SK-N-SH treated with all-trans-retinoic acid at 6 μM for 48 hours (cell line): Measurements from ENCODE around the gene UBXN4.
"Not testable (repeated sequence)": the region's sequence is repeated elsewhere in the genome, so short reads cannot be mapped to it uniquely, and the experiment has no call there.

Experiments
- ATAC-seq: fragments of 200-7000 bp; cut with Tn5 transposase; 3 replicates; pipeline ENCODE4 v1.9.1; 2020; ENCODE audit warnings: mild to moderate bottlenecking, moderate library complexity
- ARNTL ChIP-seq: fragments of 450-650 bp; formaldehyde crosslinking; IDR thresholded peaks from 2 replicates; pipeline ENCODE4 v1.5.0; 2020; ENCODE audit warnings: low read depth, mild to moderate bottlenecking, moderate library complexity, borderline replicate concordance
- BACH2 ChIP-seq: fragments of 250-450 bp; sonication (Bioruptor Pico); IDR thresholded peaks from 2 replicates; pipeline ENCODE4 v1.9.0; 2021; ENCODE audit warnings: mild to moderate bottlenecking, borderline replicate concordance
- CREB5 ChIP-seq: fragments of 250-450 bp; sonication (Bioruptor Pico); IDR thresholded peaks from 2 replicates; pipeline ENCODE4 v1.5.1; 2020; ENCODE audit warnings: low read depth, mild to moderate bottlenecking, moderate library complexity
- CSDC2 ChIP-seq: fragments of 250-450 bp; sonication (Bioruptor Pico); IDR thresholded peaks from 2 replicates; pipeline ENCODE4 v1.5.0; 2020; ENCODE audit warnings: mild to moderate bottlenecking, moderate library complexity
- CSRNP3 ChIP-seq: fragments of 250-450 bp; sonication (Bioruptor Pico); IDR thresholded peaks from 2 replicates; pipeline ENCODE4 v1.5.1; 2021; ENCODE audit warnings: mild to moderate bottlenecking, moderate library complexity
- ESRRG ChIP-seq: fragments of 250-450 bp; sonication (Bioruptor Pico); IDR thresholded peaks from 2 replicates; pipeline ENCODE4 v1.6.1; 2021; ENCODE audit warnings: mild to moderate bottlenecking
- GLIS3 ChIP-seq: fragments of 250-450 bp; sonication (Bioruptor Pico); IDR thresholded peaks from 2 replicates; pipeline ENCODE4 v1.5.0; 2020; ENCODE audit warnings: mild to moderate bottlenecking, moderate library complexity
- ISL1 ChIP-seq: fragments of 250-450 bp; sonication (Bioruptor Pico); IDR thresholded peaks from 2 replicates; pipeline ENCODE4 v2.1.2; 2022; ENCODE audit warnings: mild to moderate bottlenecking, moderate library complexity
- OSR1 ChIP-seq: fragments of 250-450 bp; sonication (Bioruptor Pico); IDR thresholded peaks from 2 replicates; pipeline ENCODE4 v1.8.0; 2022; ENCODE audit warnings: moderate library complexity, mild to moderate bottlenecking, inconsistent platforms
- POU6F1 ChIP-seq: fragments of 250-450 bp; sonication (Bioruptor Pico); IDR thresholded peaks from 2 replicates; pipeline ENCODE4 v1.8.0; 2021; ENCODE audit warnings: low read depth, mild to moderate bottlenecking, moderate library complexity, borderline replicate concordance
- PPARA ChIP-seq: fragments of 250-450 bp; sonication (Bioruptor Pico); IDR thresholded peaks from 2 replicates; pipeline ENCODE4 v1.5.0; 2020; ENCODE audit warnings: mild to moderate bottlenecking, borderline replicate concordance
- RARB ChIP-seq: fragments of 250-450 bp; sonication (Bioruptor Pico); IDR thresholded peaks from 2 replicates; pipeline ENCODE4 v1.8.0; 2021; ENCODE audit warnings: mild to moderate bottlenecking, moderate library complexity
- TCF4 ChIP-seq: fragments of 250-450 bp; sonication (Bioruptor Pico); IDR thresholded peaks from 2 replicates; pipeline ENCODE4 v1.8.0; 2021; ENCODE audit warnings: mild to moderate bottlenecking, moderate library complexity, borderline replicate concordance
- TOX ChIP-seq: fragments of 250-450 bp; sonication (Bioruptor Pico); IDR thresholded peaks from 2 replicates; pipeline ENCODE4 v1.8.0; 2021; ENCODE audit warnings: mild to moderate bottlenecking, moderate library complexity, borderline replicate concordance
- TSHZ2 ChIP-seq: fragments of 250-450 bp; sonication (Bioruptor Pico); IDR thresholded peaks from 2 replicates; pipeline ENCODE4 v1.5.0; 2020; ENCODE audit warnings: mild to moderate bottlenecking, moderate library complexity
- ZC3H10 ChIP-seq: fragments of 250-450 bp; sonication (Bioruptor Pico); IDR thresholded peaks from 2 replicates; pipeline ENCODE4 v1.5.1; 2021; ENCODE audit warnings: mild to moderate bottlenecking, moderate library complexity
- ZNF565 ChIP-seq: fragments of 450-650 bp; formaldehyde crosslinking; conservative IDR thresholded peaks from 2 replicates; pipeline ENCODE4 v1.5.0; 2020; ENCODE audit warnings: low read depth, mild to moderate bottlenecking, moderate library complexity
- ZNF8 ChIP-seq: fragments of 450-650 bp; formaldehyde crosslinking; IDR thresholded peaks from 2 replicates; pipeline ENCODE4 v1.5.0; 2020; ENCODE audit warnings: mild to moderate bottlenecking, moderate library complexity

Gene UBXN4

DNA sequence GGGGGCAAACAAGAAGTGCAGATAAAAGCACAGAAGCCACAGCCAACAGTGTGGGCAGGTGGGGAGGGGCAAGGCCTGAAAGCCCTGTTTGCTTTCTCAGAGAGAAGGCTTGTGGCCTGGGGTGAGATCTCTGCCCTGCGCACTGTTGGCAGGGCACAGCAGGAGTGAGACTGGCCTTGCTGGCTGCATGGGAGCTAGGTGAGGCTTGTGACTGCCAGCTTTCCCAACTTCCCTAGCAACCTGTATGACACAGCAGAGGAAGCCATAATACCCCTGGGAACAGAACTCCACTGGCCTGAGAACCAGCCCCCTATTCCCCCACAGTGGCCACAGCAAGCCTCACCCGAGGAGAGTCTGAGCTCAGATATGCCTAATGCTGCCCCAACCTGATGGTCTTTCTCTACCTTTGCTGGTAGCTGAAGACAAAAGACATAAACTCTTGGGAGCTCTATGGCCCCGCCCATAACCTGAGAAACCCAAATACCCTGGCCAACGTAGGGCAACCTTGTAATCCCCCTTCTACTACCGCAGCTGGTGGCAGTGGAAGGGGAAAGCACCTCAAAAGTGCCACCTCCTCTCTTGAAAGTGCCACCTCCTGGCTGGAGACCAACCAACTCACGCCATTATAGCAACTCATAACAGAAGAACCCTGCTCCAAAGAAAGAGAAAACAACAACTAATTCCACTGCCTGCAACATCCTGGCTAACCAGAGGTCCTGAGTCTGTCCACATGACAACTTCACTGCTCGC is 50.9 kb downstream of the UBXN4 start:
- no peak for ATAC-seq
- TF ChIP-seq TSHZ2 (CRISPR knock-in tag) (no peak), ZNF8 (CRISPR knock-in tag) (no peak), CSRNP3 (no peak), CREB5 (CRISPR knock-in tag) (no peak), BACH2 (CRISPR knock-in tag) (no peak), GLIS3 (no peak), ZC3H10 (no peak)

DNA sequence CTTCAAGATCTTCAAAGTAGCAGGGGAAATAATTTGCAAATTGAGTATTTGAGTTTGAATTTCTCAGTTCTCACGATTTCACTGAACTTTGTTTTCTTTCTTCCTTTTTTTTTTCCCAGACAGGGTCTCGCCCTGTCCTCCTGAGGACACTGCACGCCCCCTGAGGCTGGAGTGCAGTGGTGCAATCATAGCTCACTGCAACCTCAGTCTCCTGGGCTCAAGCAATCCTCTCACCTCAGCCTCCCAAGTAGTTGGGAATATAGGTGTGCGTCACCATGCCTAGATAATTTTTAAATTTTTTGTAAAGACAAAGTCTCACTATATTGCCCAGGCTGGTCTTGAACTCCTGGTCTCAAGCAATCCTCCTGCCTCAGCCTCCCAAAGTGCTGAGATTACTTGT is 54.0 kb downstream of the UBXN4 start:
- ATAC-seq = not testable (repeated sequence)

- no peak for ATAC-seq
- no peak for TF ChIP-seq ISL1 (CRISPR knock-in tag)
- TF ChIP-seq OSR1 = no peak
- TF ChIP-seq TOX (CRISPR knock-in tag) = no peak
- no peak for TF ChIP-seq RARB (CRISPR knock-in tag)
- no peak for TF ChIP-seq BACH2 (CRISPR knock-in tag)
- TF ChIP-seq ZC3H10 = no peak
- TF ChIP-seq CSDC2 (CRISPR knock-in tag) = no peak
- no peak for TF ChIP-seq TSHZ2 (CRISPR knock-in tag)
- TF ChIP-seq, all 23 proteins: peak for 0
These were observed 55.0 kb downstream of the UBXN4 start for GRCh38 chr2:135796606-135797005.

GRCh38 chr2:135797497-135798274 is 56.0 kb downstream of the UBXN4 start:
- peak; percentile 97 for ATAC-seq
- no peak for TF ChIP-seq ARNTL
- no peak for TF ChIP-seq TOX (CRISPR knock-in tag)
- TF ChIP-seq PPARA = no peak
- no peak for TF ChIP-seq TCF4 (CRISPR knock-in tag)
- no peak for TF ChIP-seq CSDC2 (CRISPR knock-in tag)
- TF ChIP-seq ZC3H10 = no peak
- TF ChIP-seq RARB (CRISPR knock-in tag) = no peak
- TF ChIP-seq CREB5 (CRISPR knock-in tag) = no peak
- no peak for TF ChIP-seq ZNF8 (CRISPR knock-in tag)
- TF ChIP-seq POU6F1 (CRISPR knock-in tag) = no peak
- no peak for TF ChIP-seq ZNF565 (CRISPR knock-in tag)
- no peak for TF ChIP-seq ISL1 (CRISPR knock-in tag)
- TF ChIP-seq TSHZ2 (CRISPR knock-in tag) = no peak
- TF ChIP-seq ESRRG = no peak
